Fibroblast of villous mesenchyme (primary cell): ENCODE measurements around the gene TNNC2. TPM values are rescaled to one million over a fixed set of nuclear protein-coding genes. Genes with fewer than 3 reads are reported as not detected.
A peak's percentile ranks its signal among the peaks of the same experiment; 100 is the strongest.

Source experiments
- DNase-seq: peaks from one replicate; pipeline ENCODE4 v3.0.0-alpha.2; 2010; ENCODE audit warnings: low read depth
- H3K4me3 ChIP-seq: 2 replicates; pipeline ENCODE4 v1.5.1; 2011; ENCODE audit warnings: low read depth, mild to moderate bottlenecking, low read length
- total RNA-seq: library from RNA; depleted of rRNA; stranded (reverse); fragments of >200 nt; gene quantifications from 2 replicates; pipeline ENCODE4 v1.2.3, GENCODE V29; 2012
- TF ChIP-seq, protein P1 (sequence below): IDR thresholded peaks from 2 replicates; pipeline ENCODE4 v1.5.1; 2012; ENCODE audit warnings: low read depth, mild to moderate bottlenecking, low read length; ENCODE audit not compliant: insufficient read depth

TNNC2 gene
- total RNA-seq, 1 donor = 0.43 TPM

DNA sequence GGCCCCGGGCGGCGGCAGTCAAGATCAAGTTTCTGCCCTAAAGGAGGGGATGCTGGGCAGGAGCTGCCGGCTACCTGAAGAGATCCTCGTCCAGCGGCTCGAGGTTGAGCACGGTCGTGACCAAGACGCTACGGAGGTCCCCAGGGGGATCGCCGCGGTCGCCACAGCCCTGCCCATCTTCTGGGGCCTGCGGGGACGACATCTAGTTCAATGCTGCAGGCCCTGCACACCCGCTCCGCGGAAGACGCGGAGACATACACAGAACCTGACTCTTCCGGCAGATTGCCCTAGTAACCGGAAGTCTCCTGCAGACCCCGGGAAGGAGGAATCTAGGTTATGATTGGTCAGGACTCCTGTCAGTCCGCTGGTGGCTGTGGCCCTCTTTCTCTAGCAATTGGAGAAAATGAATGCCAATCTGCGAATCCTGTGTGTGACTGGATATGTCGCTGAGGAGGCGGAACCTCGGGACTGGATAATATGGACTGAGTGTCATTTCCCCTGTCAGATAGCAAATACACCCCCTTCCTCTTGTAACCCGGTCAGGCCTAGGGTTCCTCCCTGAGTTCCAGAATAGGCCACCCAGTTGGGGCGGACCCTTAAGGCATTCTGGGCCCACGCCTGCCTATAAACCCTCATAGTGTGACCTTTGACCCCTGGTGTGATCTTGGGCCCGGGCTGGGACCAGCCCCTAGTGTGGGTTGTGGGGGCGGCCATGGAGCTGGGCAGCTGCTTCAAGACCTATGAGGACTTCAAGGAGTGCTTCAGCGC lies 30.2 kb upstream of the TNNC2 start, which contains the start of the genes ACOT8 and ZSWIM3:
Gene ACOT8, minus strand, starts transcription at position 279 of the 768 bp plus-strand sequence. Its CDS starts 77 bp downstream, at position 202.
Gene ZSWIM3, plus strand, starts transcription at position 501 of the 768 bp plus-strand sequence. Its CDS starts 212 bp downstream, at position 713.
- TF ChIP-seq, protein P1, sequence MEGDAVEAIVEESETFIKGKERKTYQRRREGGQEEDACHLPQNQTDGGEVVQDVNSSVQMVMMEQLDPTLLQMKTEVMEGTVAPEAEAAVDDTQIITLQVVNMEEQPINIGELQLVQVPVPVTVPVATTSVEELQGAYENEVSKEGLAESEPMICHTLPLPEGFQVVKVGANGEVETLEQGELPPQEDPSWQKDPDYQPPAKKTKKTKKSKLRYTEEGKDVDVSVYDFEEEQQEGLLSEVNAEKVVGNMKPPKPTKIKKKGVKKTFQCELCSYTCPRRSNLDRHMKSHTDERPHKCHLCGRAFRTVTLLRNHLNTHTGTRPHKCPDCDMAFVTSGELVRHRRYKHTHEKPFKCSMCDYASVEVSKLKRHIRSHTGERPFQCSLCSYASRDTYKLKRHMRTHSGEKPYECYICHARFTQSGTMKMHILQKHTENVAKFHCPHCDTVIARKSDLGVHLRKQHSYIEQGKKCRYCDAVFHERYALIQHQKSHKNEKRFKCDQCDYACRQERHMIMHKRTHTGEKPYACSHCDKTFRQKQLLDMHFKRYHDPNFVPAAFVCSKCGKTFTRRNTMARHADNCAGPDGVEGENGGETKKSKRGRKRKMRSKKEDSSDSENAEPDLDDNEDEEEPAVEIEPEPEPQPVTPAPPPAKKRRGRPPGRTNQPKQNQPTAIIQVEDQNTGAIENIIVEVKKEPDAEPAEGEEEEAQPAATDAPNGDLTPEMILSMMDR = no peak
- peak within 1 kb of the TSS; percentile 81 for H3K4me3 ChIP-seq
- peak; percentile 100 for DNase-seq

DNA sequence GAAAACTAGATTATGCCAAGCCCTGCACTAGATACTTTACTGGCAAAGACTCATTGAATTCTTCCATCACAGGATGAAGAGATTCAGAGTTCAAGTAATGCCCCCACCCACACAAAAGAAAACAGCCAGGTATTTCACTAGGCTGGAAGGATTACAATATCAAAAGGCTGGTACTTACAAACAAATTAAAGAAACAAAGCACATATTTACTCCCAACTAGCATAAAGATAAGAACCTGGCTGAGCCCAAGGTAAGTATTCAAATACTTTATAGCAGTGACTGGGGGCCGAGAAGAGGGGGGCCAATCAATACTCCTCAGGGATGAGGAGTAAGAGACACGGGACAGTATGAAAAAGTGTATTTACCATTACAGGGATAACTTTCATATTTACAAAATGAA lies 26.4 kb upstream of the TNNC2 start:
- TF ChIP-seq, protein P1 = no peak
- no peak overlapping the region for H3K4me3 ChIP-seq
- no peak for DNase-seq

GRCh38 chr20:45852326-45852725 lies 25.2 kb upstream of the TNNC2 start:
- TF ChIP-seq, protein P1 = no peak
- no peak overlapping the region for H3K4me3 ChIP-seq
- DNase-seq = no peak

- TF ChIP-seq, protein P1 = no peak
- no peak for DNase-seq
- no peak overlapping the region for H3K4me3 ChIP-seq
These were observed 24.4 kb upstream of the TNNC2 start for GRCh38 chr20:45851501-45851900.

GRCh38 chr20:45850926-45851325 lies 23.8 kb upstream of the TNNC2 start:
- H3K4me3 ChIP-seq = no peak overlapping the region
- TF ChIP-seq, protein P1 = no peak
- DNase-seq = no peak

DNA sequence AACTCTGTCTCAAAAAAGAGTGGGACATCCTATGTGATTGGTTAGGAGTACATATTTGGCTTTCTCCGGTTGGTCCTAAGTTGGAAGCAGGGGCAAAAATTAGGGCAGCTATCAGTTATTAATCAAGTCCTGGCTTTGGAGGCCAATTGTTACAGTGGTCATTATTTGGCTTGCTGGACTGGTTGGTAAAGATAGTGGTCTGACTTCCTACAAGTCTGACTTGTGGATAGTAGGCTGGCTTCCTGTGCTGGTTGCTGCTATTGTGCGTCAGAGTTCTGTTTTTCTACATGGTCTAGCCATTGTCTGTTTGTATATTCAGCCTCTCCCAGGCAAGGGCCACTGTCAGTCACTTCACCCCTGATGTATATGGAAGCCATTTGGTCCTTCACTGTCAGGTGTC lies 23.1 kb upstream of the TNNC2 start:
- TF ChIP-seq, protein P1 = no peak
- H3K4me3 ChIP-seq = no peak overlapping the region
- DNase-seq = no peak
